Suprapubic skin (tissue), 4 donors: ENCODE data around the gene ASTN2. TPM values are rescaled to one million over a fixed set of nuclear protein-coding genes. Genes with fewer than 3 reads are reported as not detected.

Source experiments
- DNase-seq, 2 donors: peaks; one replicate each; pipeline ENCODE4 v3.0.0-alpha.2; 2019; ENCODE audit warnings: low spot score in 2 of 2
- H3K27ac ChIP-seq: fragments of 200-600 bp; sonication (generic); one replicate; pipeline ENCODE4 v1.5.1; 2019
- H3K27me3 ChIP-seq: fragments of 200-600 bp; sonication (generic); one replicate; pipeline ENCODE4 v1.5.1; 2019
- H3K36me3 ChIP-seq: fragments of 200-600 bp; sonication (generic); one replicate; pipeline ENCODE4 v1.5.1; 2019
- H3K4me1 ChIP-seq: fragments of 200-600 bp; sonication (generic); one replicate; pipeline ENCODE4 v1.5.1; 2019
- H3K4me3 ChIP-seq: fragments of 200-600 bp; sonication (generic); one replicate; pipeline ENCODE4 v1.5.1; 2019; ENCODE audit warnings: mild to moderate bottlenecking
- H3K9me3 ChIP-seq: fragments of 200-600 bp; sonication (generic); one replicate; pipeline ENCODE4 v1.5.1; 2019
- CTCF ChIP-seq, 2 donors: fragments of 200-600 bp in 1 of 2; fragments of 450-650 bp in 1 of 2; sonication (generic) in 1 of 2; IDR thresholded peaks; one replicate each; pipeline ENCODE4 v1.5.1; 2016 to 2019; ENCODE audit warnings: antibody characterized with exemption in 2 of 2, mild to moderate bottlenecking in 1 of 2, moderate library complexity in 1 of 2
- EP300 ChIP-seq: sonication (generic); formaldehyde crosslinking; IDR thresholded peaks from one replicate; pipeline ENCODE4 v1.6.1; 2017; ENCODE audit warnings: antibody characterized with exemption
- POLR2A ChIP-seq, 2 donors: fragments of 450-650 bp; IDR thresholded peaks; one replicate each; pipeline ENCODE4 v1.6.1; 2017; ENCODE audit warnings: antibody characterized with exemption in 2 of 2, mild to moderate bottlenecking in 2 of 2, moderate library complexity in 2 of 2
- POLR2AphosphoS5 ChIP-seq, 3 donors: sonication (generic); formaldehyde crosslinking; IDR thresholded peaks; one replicate each; pipeline ENCODE4 v1.6.1; 2017; ENCODE audit warnings: antibody characterized with exemption in 3 of 3
- WGBS: methylation state at CpG from one replicate; pipeline ENCODE4 v1.1.5; 2018; 5-methylcytosine and 5-hydroxymethylcytosine counted together
- total RNA-seq, 4 donors: library from RNA; depleted of rRNA; stranded (reverse); fragments of >200 nt; gene quantifications; one replicate each; pipeline ENCODE4 v1.1.0, GENCODE V29; 2016

Gene ASTN2
- total RNA-seq, 4 donors from 2014 or later, result 2.0 to 6.9 (median 3.8) TPM

DNA sequence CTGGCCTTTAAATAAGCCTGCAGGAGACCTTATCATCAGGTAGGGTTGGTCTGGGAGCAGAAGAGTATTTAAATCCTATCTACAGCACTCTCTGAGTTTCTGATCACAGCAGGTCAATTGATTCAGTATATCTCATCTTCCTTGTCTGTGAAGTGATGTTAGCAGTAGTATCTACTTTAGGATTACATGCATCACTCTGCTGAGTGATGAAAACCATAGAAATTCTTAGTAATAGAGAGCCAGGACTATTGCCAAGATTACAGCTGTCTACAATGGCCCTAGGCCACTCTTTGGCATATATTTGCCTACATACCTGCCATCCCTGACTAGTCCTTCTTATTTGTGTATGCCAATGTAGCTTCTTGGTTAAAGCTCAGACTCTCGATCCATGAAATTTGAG is 183.8 kb downstream of the ASTN2 start:
- Histone ChIP-seq H3K4me3 (no peak overlapping the region), H3K27ac (no peak overlapping the region), H3K9me3 (no peaks in the 10 kb centered on the region), H3K4me1 (no peaks in the 10 kb centered on the region), H3K36me3 (no peaks in the 10 kb centered on the region), H3K27me3 (no peaks in the 10 kb centered on the region)
- TF ChIP-seq POLR2AphosphoS5 (IDR thresholded peaks at IDR 0.05) (no peak), EP300 (no peak), CTCF (IDR thresholded peaks at IDR 0.05) (no peak), POLR2A (IDR thresholded peaks at IDR 0.05) (no peak)
- DNase-seq, result no peak
- WGBS, result 51% methylated on average over 1 of the region's 1 CpG

- no peak for DNase-seq
- no peak overlapping the region for H3K27ac ChIP-seq
- no peaks in the 10 kb centered on the region for H3K36me3 ChIP-seq
- no peaks in the 10 kb centered on the region for H3K9me3 ChIP-seq
- 68% methylated on average over 4 of the region's 4 CpGs for WGBS
- H3K27me3 ChIP-seq, result no peaks in the 10 kb centered on the region
- TF ChIP-seq POLR2A (IDR thresholded peaks at IDR 0.05) (no peak), POLR2AphosphoS5 (IDR thresholded peaks at IDR 0.05) (no peak), EP300 (no peak), CTCF (IDR thresholded peaks at IDR 0.05) (no peak)
- H3K4me1 ChIP-seq, result no peaks in the 10 kb centered on the region
- no peak overlapping the region for H3K4me3 ChIP-seq
Observed at GRCh38 chr9:117224695-117225094, 190.2 kb downstream of the ASTN2 start.

DNA sequence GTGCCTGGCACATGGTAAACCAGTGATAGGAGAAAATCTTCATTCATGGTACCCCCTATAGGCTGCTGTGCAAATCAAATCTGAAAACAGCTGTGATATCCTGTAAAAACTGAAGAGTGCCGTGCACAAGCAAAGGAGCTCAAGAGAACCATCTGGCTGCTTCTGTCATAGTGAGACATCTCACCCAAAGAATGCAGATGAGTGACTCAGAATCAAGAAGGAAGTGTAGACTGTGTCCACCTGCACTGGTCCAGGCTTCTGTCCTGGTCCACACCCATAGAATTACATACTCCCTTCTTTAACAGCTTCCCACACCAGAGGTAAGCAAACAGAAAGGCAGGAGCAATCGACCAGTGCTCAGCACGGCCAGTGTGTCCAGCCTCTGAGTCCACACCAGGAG is 195.9 kb downstream of the ASTN2 start:
- H3K36me3 ChIP-seq, result no peaks in the 10 kb centered on the region
- no peak overlapping the region for H3K4me3 ChIP-seq
- no peaks in the 10 kb centered on the region for H3K4me1 ChIP-seq
- H3K27me3 ChIP-seq, result no peaks in the 10 kb centered on the region
- no peaks in the 10 kb centered on the region for H3K9me3 ChIP-seq
- TF ChIP-seq POLR2AphosphoS5 (IDR thresholded peaks at IDR 0.05) (no peak), CTCF (IDR thresholded peaks at IDR 0.05) (no peak), POLR2A (IDR thresholded peaks at IDR 0.05) (no peak), EP300 (no peak)
- DNase-seq, result no peak
- no peak overlapping the region for H3K27ac ChIP-seq
- WGBS, result 54% methylated on average over 3 of the region's 3 CpGs

- H3K4me3 ChIP-seq, result no peak overlapping the region
- WGBS, result 96% methylated on average over 16 of the region's 23 CpGs
- no peaks in the 10 kb centered on the region for H3K36me3 ChIP-seq
- peaks cover under 1% of the 10 kb centered on the region for H3K9me3 ChIP-seq
- TF ChIP-seq POLR2AphosphoS5 (IDR thresholded peaks at IDR 0.05) (no peak), POLR2A (IDR thresholded peaks at IDR 0.05) (no peak), EP300 (no peak), CTCF (IDR thresholded peaks at IDR 0.05) (no peak)
- no peaks in the 10 kb centered on the region for H3K4me1 ChIP-seq
- H3K27ac ChIP-seq, result no peak overlapping the region
- no peaks in the 10 kb centered on the region for H3K27me3 ChIP-seq
- no peak for DNase-seq
Observed at GRCh38 chr9:117214416-117214815, 200.4 kb downstream of the ASTN2 start.

DNA sequence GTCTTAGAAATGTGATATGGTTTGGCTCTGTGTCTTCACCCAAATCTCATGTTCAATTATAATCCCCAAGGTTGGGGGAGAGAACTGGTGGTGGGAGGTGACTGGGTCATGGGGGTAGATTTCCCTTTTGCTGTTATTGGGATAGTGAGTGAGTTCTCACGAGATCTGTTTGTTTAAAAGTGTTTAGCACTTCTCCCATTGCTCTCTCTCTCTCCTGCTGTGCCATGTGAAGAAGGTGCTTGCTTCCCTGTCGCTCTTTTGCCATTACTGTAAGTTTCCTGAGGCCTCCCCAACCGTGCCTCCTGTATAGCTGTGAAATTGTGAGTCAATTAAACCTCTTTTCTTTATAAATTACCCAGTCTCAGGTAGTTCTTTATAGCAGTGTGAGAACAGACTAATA is 203.6 kb downstream of the ASTN2 start:
- Histone ChIP-seq H3K4me1 (no peaks in the 10 kb centered on the region), H3K4me3 (no peak overlapping the region), H3K27me3 (no peaks in the 10 kb centered on the region), H3K9me3 (peaks cover 5% of the 10 kb centered on the region), H3K27ac (no peak overlapping the region), H3K36me3 (no peaks in the 10 kb centered on the region)
- TF ChIP-seq EP300 (no peak), POLR2A (IDR thresholded peaks at IDR 0.05) (no peak), POLR2AphosphoS5 (IDR thresholded peaks at IDR 0.05) (no peak), CTCF (IDR thresholded peaks at IDR 0.05) (no peak)
- 35% methylated on average over 3 of the region's 3 CpGs for WGBS
- DNase-seq, result no peak
